ENCODE data around the gene FBXW9. TPM values are rescaled to one million over a fixed set of nuclear protein-coding genes. Genes with fewer than 3 reads are reported as not detected.

FBXW9 gene
- total and polyA plus RNA-seq, 12 donors, result 2.1 to 14.7 (median 9.6) TPM

- H3K4me1 ChIP-seq (replicated peaks in 1 of 2), result peaks cover 17 to 36% of the 10 kb centered on the region in 2 donors
- H3K36me3 ChIP-seq (replicated peaks in 1 of 2), result peaks cover 0 to 32% of the 10 kb centered on the region in 2 donors
- 35 to 47% (median 45%) methylated on average over 4 to 12 of the region's 12 CpGs for WGBS, 4 donors
- intact Hi-C loops (cut with DNase I), result loop anchor here in 1 of 2 donors (5.0 kb wide), 1 partner anchor 53 kb away; the partner anchor contains the start of genes ZNF490 and ZNF791
- H3K27me3 ChIP-seq, result no peaks in the 10 kb centered on the region
- TF ChIP-seq CTCF (IDR thresholded peaks at IDR 0.05) (no peak), POLR2A (IDR thresholded peaks at IDR 0.05) (no peak)
- H3K27ac ChIP-seq, result peak overlapping the region in 1 of 5 donors; percentile 72
- no peaks in the 10 kb centered on the region for H3K9me3 ChIP-seq (replicated peaks in 1 of 3)
- peak overlapping the region in 3 of 4 donors; percentile 60 to 80 (median 71) for H3K4me3 ChIP-seq
- DNase-seq, result no peak
These were observed 30.7 kb downstream of the FBXW9 start for GRCh38 chr19:12665671-12666264.

- H3K9me3 ChIP-seq (replicated peaks in 1 of 3), result no peaks in the 10 kb centered on the region
- intact Hi-C loops (cut with DNase I), result loop anchor here in 1 of 2 donors (5.0 kb wide), 1 partner anchor 53 kb away; the partner anchor contains the start of genes ZNF490 and ZNF791
- TF ChIP-seq POLR2A (IDR thresholded peaks at IDR 0.05), result no peak
- no peak for TF ChIP-seq CTCF (IDR thresholded peaks at IDR 0.05)
- no peaks in the 10 kb centered on the region for H3K27me3 ChIP-seq
- peaks cover 13 to 31% of the 10 kb centered on the region in 2 donors for H3K4me1 ChIP-seq (replicated peaks in 1 of 2)
- H3K4me3 ChIP-seq, result peak overlapping the region in 1 of 4 donors; percentile 80
- DNase-seq, result peak in 4 of 7 donors; percentile 60 to 74 (median 68)
- WGBS, 4 donors, result 58 to 83% (median 79%) methylated on average over 7 to 10 of the region's 10 CpGs
- peaks cover 0 to 37% of the 10 kb centered on the region in 2 donors for H3K36me3 ChIP-seq (replicated peaks in 1 of 2)
- peak overlapping the region in 1 of 5 donors; percentile 72 for H3K27ac ChIP-seq
These were observed 31.2 kb downstream of the FBXW9 start for GRCh38 chr19:12665281-12665573.

- Histone ChIP-seq H3K36me3 (replicated peaks in 1 of 2) (peaks cover 0 to 42% of the 10 kb centered on the region in 2 donors), H3K9me3 (replicated peaks in 1 of 3) (no peaks in the 10 kb centered on the region), H3K4me3 (no peak overlapping the region), H3K4me1 (replicated peaks in 1 of 2) (peaks cover 10 to 28% of the 10 kb centered on the region in 2 donors), H3K27me3 (no peaks in the 10 kb centered on the region), H3K27ac (peak overlapping the region in 1 of 5 donors; percentile 24)
- no peak for TF ChIP-seq CTCF (IDR thresholded peaks at IDR 0.05)
- no peak for TF ChIP-seq POLR2A (IDR thresholded peaks at IDR 0.05)
- 77 to 82% (median 79%) methylated on average over 17 to 29 of the region's 29 CpGs for WGBS, 4 donors
- no peak for DNase-seq
- intact Hi-C loops (cut with DNase I), result loop anchor here in 1 of 2 donors (5.0 kb wide), 1 partner anchor 52 kb away; the partner anchor contains the start of genes ZNF490 and ZNF791
These were observed 31.8 kb downstream of the FBXW9 start for GRCh38 chr19:12664406-12665280.

- H3K9me3 ChIP-seq (replicated peaks in 1 of 3), result no peaks in the 10 kb centered on the region
- 94 to 97% (median 95%) methylated on average over 6 to 12 of the region's 12 CpGs for WGBS, 4 donors
- intact Hi-C loops (cut with DNase I), result no loop called here
These were observed 35.5 kb downstream of the FBXW9 start for GRCh38 chr19:12660980-12661379.

More at GRCh38 chr19:12660980-12661379, 35.5 kb downstream of the FBXW9 start:
- Histone ChIP-seq H3K27me3 (no peaks in the 10 kb centered on the region), H3K27ac (no peak overlapping the region), H3K36me3 (replicated peaks in 1 of 2) (peaks cover 0 to 50% of the 10 kb centered on the region in 2 donors), H3K4me3 (no peak overlapping the region), H3K4me1 (replicated peaks in 1 of 2) (peaks cover 0 to 7% of the 10 kb centered on the region in 2 donors)
- DNase-seq, result no peak
- no peak for TF ChIP-seq CTCF (IDR thresholded peaks at IDR 0.05)
- no peak for TF ChIP-seq POLR2A (IDR thresholded peaks at IDR 0.05)
